GM23338 (cell line): ENCODE results near the gene CXADR.

Source experiments
- CREB1 ChIP-seq: fragments of 250-450 bp; sonication (Bioruptor Pico); IDR thresholded peaks from 2 replicates; pipeline ENCODE4 v1.5.0; 2020; ENCODE audit warnings: low read depth, mild to moderate bottlenecking, moderate library complexity
- EZH2phosphoT487 ChIP-seq: fragments of 200-600 bp; sonication (generic); IDR thresholded peaks from one replicate; pipeline ENCODE4 v1.8.1; 2018; ENCODE audit warnings: antibody characterized with exemption; ENCODE audit not compliant: unreplicated experiment
- POLR2AphosphoS5 ChIP-seq: IDR thresholded peaks from 2 replicates; pipeline ENCODE4 v1.6.1; 2016; ENCODE audit warnings: antibody characterized with exemption, low read depth
- TF ChIP-seq, protein P1 (sequence below), 2 experiments: fragments of 200-600 bp in 1 of 2; sonication (generic) in 1 of 2; conservative IDR thresholded peaks; 2 replicates each; pipeline versions ENCODE4 v1.5.1 to v1.6.1; 2016 to 2017; ENCODE audit warnings: antibody characterized with exemption in 2 of 2, low read depth in 2 of 2, mild to moderate bottlenecking in 2 of 2, moderate library complexity in 1 of 2
- TF ChIP-seq, protein P2 (sequence below): IDR thresholded peaks from one replicate; pipeline ENCODE4 v1.6.1; 2018; ENCODE audit warnings: antibody characterized with exemption; ENCODE audit not compliant: unreplicated experiment

- TF ChIP-seq, protein P1, sequence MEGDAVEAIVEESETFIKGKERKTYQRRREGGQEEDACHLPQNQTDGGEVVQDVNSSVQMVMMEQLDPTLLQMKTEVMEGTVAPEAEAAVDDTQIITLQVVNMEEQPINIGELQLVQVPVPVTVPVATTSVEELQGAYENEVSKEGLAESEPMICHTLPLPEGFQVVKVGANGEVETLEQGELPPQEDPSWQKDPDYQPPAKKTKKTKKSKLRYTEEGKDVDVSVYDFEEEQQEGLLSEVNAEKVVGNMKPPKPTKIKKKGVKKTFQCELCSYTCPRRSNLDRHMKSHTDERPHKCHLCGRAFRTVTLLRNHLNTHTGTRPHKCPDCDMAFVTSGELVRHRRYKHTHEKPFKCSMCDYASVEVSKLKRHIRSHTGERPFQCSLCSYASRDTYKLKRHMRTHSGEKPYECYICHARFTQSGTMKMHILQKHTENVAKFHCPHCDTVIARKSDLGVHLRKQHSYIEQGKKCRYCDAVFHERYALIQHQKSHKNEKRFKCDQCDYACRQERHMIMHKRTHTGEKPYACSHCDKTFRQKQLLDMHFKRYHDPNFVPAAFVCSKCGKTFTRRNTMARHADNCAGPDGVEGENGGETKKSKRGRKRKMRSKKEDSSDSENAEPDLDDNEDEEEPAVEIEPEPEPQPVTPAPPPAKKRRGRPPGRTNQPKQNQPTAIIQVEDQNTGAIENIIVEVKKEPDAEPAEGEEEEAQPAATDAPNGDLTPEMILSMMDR (conservative IDR thresholded peaks at IDR 0.05; ENCODE audit: low read depth in 2 of 2) = no peak
- TF ChIP-seq, protein P2, sequence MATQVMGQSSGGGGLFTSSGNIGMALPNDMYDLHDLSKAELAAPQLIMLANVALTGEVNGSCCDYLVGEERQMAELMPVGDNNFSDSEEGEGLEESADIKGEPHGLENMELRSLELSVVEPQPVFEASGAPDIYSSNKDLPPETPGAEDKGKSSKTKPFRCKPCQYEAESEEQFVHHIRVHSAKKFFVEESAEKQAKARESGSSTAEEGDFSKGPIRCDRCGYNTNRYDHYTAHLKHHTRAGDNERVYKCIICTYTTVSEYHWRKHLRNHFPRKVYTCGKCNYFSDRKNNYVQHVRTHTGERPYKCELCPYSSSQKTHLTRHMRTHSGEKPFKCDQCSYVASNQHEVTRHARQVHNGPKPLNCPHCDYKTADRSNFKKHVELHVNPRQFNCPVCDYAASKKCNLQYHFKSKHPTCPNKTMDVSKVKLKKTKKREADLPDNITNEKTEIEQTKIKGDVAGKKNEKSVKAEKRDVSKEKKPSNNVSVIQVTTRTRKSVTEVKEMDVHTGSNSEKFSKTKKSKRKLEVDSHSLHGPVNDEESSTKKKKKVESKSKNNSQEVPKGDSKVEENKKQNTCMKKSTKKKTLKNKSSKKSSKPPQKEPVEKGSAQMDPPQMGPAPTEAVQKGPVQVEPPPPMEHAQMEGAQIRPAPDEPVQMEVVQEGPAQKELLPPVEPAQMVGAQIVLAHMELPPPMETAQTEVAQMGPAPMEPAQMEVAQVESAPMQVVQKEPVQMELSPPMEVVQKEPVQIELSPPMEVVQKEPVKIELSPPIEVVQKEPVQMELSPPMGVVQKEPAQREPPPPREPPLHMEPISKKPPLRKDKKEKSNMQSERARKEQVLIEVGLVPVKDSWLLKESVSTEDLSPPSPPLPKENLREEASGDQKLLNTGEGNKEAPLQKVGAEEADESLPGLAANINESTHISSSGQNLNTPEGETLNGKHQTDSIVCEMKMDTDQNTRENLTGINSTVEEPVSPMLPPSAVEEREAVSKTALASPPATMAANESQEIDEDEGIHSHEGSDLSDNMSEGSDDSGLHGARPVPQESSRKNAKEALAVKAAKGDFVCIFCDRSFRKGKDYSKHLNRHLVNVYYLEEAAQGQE = no peak
- TF ChIP-seq POLR2AphosphoS5 (no peak), CREB1 (no peak), EZH2phosphoT487 (no peak)
Measured at GRCh38 chr21:17526776-17527175, 13.9 kb downstream of the CXADR start.
